Activated T-cell treated with anti-CD3 and anti-CD28 coated beads for 24 hours (primary cell): Measurements from ENCODE around the gene SLC25A31.
A peak's percentile ranks its signal among the peaks of the same experiment; 100 is the strongest.

Source experiments
- DNase-seq: peaks from one replicate; pipeline ENCODE4 v3.0.0-alpha.2; 2020; ENCODE audit warnings: low read depth

Gene SLC25A31

GRCh38 chr4:127777487-127777886 lies 47.3 kb downstream of the SLC25A31 start:
- DNase-seq = no peak

GRCh38 chr4:127778102-127778501 lies 47.9 kb downstream of the SLC25A31 start:
- DNase-seq = no peak

- no peak for DNase-seq
Observed at GRCh38 chr4:127780598-127780997, 50.4 kb downstream of the SLC25A31 start.

GRCh38 chr4:127781300-127782024 lies 51.3 kb downstream of the SLC25A31 start:
- DNase-seq = peak; percentile 1

- DNase-seq = no peak
Observed at GRCh38 chr4:127782025-127782274, 51.8 kb downstream of the SLC25A31 start.

- DNase-seq = peak; percentile 49
Observed at GRCh38 chr4:127782275-127783025, 52.2 kb downstream of the SLC25A31 start, which contains the start of gene HSPA4L. Gene HSPA4L (plus strand): TSS chr4:127782322. CDS start chr4:127782551, 229 bp downstream.

- no peak for DNase-seq
Observed at GRCh38 chr4:127783026-127783769, 53.0 kb downstream of the SLC25A31 start.

- DNase-seq = no peak
Observed at GRCh38 chr4:127783955-127784770, 54.0 kb downstream of the SLC25A31 start.

GRCh38 chr4:127788517-127788916 lies 58.3 kb downstream of the SLC25A31 start:
- DNase-seq = no peak

- DNase-seq = no peak
Observed at GRCh38 chr4:127791391-127791790, 61.2 kb downstream of the SLC25A31 start.

GRCh38 chr4:127793528-127793927 lies 63.3 kb downstream of the SLC25A31 start:
- no peak for DNase-seq

GRCh38 chr4:127799711-127800110 lies 69.5 kb downstream of the SLC25A31 start:
- DNase-seq = no peak

GRCh38 chr4:127809173-127809800 lies 79.1 kb downstream of the SLC25A31 start:
- DNase-seq = no peak

GRCh38 chr4:127810551-127810950 lies 80.4 kb downstream of the SLC25A31 start:
- DNase-seq = no peak

GRCh38 chr4:127822430-127822829 lies 92.2 kb downstream of the SLC25A31 start:
- DNase-seq = no peak
